Testis (tissue), 2 donors: ENCODE data around the gene SPOCD1.

ENCODE experiments used
- POLR2A ChIP-seq: fragments of 450-650 bp; IDR thresholded peaks from one replicate; pipeline ENCODE4 v1.6.1; 2017; ENCODE audit warnings: antibody characterized with exemption, mild to moderate bottlenecking, moderate library complexity
- TF ChIP-seq, protein P1 (sequence below), 3 experiments: fragments of 450-650 bp in 2 of 3; fragments of 200-600 bp in 1 of 3; sonication (generic) in 1 of 3; IDR thresholded peaks; one replicate each; pipeline ENCODE4 v1.5.1; 2016 to 2019; ENCODE audit warnings: antibody characterized with exemption in 3 of 3, mild to moderate bottlenecking in 2 of 3, moderate library complexity in 1 of 3

DNA sequence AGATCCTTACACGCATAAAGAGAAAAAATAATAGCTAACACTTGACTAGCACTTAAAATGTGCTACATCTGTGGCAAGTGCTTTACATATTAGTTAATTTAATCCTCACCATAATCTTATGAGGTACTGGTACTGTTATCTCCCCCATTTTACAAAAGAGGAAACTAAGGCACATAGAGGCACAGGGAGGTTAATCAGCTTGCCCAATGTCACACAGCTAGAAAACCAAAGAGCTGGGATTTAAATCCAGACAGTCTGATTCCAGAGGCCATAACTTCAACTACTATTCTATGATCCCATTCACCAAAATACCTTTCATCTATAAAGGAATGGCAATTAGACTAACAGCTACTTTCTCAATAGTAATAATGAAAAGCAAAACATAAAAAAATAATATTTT lies 11.7 kb downstream of the SPOCD1 start:
- TF ChIP-seq, protein P1, sequence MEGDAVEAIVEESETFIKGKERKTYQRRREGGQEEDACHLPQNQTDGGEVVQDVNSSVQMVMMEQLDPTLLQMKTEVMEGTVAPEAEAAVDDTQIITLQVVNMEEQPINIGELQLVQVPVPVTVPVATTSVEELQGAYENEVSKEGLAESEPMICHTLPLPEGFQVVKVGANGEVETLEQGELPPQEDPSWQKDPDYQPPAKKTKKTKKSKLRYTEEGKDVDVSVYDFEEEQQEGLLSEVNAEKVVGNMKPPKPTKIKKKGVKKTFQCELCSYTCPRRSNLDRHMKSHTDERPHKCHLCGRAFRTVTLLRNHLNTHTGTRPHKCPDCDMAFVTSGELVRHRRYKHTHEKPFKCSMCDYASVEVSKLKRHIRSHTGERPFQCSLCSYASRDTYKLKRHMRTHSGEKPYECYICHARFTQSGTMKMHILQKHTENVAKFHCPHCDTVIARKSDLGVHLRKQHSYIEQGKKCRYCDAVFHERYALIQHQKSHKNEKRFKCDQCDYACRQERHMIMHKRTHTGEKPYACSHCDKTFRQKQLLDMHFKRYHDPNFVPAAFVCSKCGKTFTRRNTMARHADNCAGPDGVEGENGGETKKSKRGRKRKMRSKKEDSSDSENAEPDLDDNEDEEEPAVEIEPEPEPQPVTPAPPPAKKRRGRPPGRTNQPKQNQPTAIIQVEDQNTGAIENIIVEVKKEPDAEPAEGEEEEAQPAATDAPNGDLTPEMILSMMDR (IDR thresholded peaks at IDR 0.05): no peak
- TF ChIP-seq POLR2A: no peak
